Right renal cortex interstitium (tissue), 3 donors: ENCODE measurements around the gene SPECC1. TPM values are rescaled to one million over a fixed set of nuclear protein-coding genes. Genes with fewer than 3 reads are reported as not detected.
"Not testable (repeated sequence)": the region's sequence is repeated elsewhere in the genome, so short reads cannot be mapped to it uniquely, and the experiment has no call there.

Source experiments
- DNase-seq, 3 donors: peaks; one replicate each; pipeline ENCODE4 v3.0.0-alpha.2; 2013; ENCODE audit warnings: low read depth in 3 of 3, low spot score in 2 of 3
- polyA plus RNA-seq, 3 donors: library from polyadenylated mRNA; unstranded; fragments of 120-200 nt; gene quantifications; one replicate each; pipeline ENCODE4 v1.2.1, GENCODE V29; 2013; ENCODE audit not compliant: insufficient read length in 3 of 3

The SPECC1 gene
- polyA plus RNA-seq, 3 donors = 12.1 to 14.6 (median 14.2) TPM

DNA sequence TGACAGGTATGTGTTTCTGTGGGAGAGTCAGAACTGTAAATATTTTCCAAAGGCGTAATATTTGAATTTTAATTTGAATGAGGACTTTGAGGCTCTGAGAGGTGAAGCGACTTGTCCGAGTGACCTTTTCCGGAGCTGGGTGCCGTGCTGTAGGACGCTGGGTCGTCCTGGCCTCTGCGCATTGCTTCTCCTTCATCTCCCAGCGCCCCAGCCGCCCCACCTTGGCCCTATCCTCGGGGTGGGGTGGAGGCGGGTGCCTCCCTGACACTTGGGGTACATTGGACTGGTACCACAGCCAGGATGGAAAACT, 147.8 kb downstream of the SPECC1 start:
- no peak for DNase-seq

DNA sequence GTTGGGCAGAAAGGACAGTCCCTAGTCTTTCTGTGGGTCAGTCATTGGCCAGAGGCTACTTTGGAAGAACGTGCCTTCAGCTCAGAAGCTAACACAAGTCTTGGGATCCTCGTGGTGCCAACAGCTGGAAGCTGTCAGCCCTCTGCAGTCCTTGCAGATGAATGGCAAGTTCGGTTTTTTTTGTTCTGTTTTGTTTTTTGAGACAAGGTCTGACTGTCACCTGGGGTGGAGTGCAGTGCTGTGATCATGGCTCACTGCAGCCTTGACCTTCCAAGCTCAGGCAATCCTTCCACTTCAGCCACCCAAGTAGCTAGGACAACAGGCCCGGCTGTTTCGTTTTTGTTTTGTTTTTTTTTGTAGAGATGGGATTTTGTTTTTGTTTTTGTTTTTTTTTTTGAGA, 149.4 kb downstream of the SPECC1 start:
- no peak for DNase-seq

DNA sequence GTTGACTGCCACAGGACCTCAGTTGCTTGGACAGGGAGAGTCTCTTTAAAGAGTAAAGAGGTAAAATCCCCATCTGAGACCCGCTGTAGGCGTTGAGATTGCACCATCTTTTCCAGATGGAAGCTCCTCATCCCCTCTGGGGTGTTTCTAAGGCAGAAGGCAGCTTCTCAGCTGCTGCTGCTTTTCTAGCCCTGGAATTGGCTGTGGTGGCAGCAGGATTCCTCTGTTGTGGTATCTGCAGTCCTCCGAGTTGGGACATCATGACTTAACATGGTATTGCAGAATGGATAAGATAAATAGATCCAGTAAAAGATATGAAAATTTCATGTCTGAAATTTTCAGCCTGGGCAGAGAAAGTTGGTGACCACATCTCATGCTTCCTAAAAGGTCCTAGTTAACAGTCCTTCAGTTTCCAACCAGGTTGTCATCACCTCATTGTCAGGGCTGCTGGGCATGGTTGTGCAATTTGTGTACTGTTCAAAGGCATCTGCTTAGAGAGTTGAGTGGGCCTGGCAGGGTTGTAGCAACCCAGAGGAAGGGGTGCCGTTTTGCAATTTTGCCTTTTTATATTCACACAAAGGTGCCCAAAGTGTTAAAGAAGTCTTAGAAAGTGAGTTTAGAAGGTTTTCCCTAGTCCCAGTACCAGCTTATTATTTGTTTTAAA, 150.4 kb downstream of the SPECC1 start:
- DNase-seq = no peak

DNA sequence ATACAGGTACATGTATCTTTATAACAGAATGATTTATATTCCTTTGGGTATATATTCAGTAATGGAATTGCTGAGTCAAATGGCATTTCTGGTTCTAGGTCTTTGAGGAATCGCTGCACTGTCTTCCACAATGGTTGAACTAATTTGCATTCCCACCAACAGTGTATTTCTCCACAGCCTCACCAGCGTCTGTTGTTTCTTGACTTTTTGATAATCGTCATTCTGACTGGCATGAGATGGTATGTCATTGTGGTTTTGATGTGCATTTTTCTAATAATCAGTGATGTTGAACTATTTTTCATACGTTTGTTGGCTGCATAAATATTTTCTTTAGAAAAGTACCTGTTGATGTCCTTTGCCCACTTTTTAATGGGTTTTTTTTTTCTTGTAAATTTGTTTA, 156.4 kb downstream of the SPECC1 start:
- not testable (repeated sequence) for DNase-seq

DNA sequence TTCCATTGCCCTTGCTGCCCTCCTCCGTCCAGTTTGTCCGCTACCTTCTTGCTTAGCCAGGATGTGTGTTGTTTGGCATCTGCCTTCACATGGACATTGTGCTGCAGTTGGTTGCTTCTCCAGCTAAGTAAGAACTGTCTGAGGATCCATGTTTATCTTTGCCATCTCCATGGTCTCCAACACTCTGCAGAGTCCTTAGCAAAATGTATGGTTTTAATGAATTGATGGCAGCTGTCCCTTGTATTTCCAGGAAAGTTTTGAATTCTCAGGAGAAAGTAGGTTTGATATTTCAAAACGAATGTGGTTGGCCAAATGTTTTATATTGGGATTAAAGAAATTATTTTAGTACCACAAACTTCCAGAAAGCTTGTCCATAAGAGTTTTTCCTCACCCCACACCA, 160.9 kb downstream of the SPECC1 start:
- no peak for DNase-seq

DNA sequence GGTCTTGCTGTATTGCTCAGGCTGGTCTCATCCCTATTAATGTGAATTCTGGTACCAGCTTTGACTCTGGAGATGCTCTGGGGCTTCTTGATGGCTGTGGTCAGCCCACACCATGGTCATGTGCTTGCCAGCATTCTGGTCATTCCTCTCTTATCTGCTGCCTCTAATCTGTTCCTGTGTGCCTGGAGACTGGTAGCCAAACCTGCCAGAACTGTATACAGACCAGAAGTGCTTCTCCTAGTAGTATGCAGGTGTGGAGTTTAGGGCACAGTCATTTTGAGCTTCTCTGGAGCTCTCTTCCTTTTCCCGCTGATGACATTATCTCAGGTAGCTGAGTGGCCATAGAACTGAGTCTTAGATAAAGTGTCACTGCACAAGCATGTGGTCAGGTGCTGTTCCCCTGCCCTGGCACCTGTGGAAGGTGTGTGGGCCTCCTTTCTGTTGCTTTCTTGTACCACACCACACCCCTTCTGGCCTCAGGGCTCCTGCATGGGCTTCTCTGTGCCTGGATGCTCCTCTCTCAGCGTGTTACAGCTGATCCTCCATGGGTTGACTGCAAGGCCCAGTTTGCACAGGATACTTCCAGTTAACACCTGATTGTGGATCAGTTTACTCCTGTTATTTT, 162.7 kb downstream of the SPECC1 start:
- no peak for DNase-seq

DNA sequence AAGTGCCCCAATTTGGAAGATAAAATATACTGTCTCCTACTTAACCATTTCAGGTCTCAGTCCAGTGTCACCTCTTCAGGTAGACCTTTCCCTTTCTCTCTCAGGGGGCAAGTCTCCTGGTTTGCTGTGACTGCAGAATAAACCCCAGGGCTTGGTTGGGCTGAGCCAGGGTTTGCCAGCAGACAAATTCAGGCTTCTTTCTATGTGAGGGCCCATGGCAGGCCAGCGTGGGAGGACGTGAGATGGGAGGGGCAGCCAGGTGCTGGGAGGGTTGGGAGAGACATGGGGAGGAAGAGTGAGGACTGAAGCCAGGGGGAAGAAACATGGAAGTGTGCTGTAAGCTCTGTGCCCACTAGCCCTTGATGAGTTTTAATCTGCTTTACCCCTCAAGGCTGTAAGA, 163.2 kb downstream of the SPECC1 start:
- DNase-seq = no peak

DNA sequence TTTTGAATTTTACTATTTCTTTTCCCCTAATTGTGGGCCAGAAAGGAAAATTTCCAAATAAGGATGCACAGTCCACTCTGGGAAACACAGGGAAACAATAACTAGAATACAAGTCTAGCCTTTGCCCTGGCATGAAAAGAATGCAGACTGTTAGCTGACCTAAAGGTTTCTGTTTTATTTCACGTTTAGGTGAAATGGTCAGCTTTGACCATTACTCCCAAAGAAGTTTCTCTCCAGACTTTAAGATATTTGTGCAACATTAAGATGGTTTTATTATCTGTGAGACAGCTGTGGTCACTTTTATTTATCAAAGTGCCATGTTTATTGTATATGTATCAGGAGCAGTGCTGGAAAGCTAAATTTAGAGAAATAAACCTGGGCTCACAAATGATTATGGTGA, 163.9 kb downstream of the SPECC1 start:
- no peak for DNase-seq

DNA sequence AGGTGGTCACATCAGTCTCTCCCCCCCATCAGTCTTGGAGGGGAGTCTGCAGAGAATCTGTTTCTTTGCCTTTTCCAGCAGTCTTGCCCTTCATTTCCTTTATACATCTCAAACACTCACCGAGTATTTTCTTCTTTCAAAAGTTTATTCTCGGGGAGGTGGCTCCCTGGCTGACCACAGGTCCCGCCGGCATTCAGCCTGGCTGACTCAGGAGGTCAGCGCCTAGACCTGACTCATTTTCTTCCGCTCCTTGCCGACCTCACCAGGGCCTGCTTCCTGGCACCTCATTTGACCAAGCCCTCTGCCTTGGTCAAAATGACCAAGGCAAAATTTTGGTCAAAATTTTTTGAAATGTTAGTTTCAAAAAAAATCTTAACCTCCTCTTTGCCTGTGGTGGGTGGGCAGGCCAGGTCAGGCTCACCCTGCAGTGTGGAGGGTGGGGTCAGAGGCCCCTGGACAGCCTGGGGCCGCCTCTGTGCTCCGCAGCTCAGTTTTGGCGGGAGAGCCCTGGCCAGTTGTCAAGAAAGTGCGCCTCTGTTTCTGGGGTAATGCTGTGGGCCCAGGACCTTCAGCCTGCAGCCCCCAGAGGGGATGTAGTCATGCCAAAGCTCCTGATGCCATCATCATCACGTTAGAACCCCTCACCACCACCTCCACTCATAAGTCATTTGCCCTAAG, 165.6 kb downstream of the SPECC1 start:
- DNase-seq = no peak

DNA sequence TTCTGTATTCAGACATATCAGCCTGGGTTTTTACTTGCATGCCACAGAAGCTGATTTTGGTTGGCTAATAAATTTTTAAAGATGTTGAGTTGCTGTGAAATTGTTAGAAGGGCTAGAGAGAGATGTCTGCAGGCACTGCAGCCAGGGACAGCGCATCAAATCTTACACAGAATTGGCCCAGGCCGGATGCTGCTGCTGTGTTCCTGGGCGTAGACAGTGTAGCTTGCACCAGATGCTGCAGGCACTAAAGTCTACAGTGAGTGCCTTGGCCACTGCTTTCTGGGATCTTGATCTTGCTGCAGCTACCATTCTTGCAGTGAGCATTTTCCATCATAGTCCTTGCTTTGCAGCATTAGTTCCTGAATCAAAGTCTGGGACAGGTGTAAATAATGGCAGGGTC, 169.9 kb downstream of the SPECC1 start:
- no peak for DNase-seq

DNA sequence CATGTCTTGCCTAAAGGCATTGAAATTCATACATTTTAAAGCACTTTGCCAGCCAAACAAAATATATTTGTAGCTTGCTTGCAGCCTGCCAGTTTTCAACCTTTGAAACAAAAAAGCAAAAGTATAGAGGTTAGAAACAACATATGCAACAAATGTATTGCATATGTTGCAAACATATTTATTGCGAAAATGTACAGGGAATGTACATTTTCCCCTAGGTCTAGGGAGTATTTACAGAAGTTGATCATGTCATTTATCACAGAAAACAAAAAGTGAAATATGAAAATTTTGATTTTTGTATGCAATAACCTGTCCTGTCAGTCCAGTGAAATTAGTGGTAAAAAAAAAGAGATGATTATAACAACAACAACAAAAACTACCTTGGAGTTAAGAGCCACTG, 171.5 kb downstream of the SPECC1 start:
- DNase-seq = no peak

DNA sequence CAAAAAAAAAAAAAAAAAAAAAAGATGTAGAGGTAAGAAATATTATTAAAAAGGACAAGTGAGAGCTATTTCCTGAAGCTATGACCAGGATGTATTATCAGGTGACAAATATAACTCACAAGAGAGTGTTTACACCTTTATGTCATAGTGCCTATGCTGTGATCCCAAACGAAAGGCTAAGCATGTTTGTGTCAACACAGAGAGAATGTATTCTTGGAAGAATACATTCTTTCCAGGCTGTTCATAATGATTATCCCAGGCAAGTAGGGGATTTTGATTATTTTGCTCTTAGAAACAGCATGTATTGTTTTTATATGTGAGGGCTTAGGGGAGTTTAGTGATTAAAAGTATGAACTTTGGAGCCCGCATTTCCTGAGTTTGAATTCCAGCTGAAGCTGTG, 175.0 kb downstream of the SPECC1 start:
- DNase-seq = no peak

DNA sequence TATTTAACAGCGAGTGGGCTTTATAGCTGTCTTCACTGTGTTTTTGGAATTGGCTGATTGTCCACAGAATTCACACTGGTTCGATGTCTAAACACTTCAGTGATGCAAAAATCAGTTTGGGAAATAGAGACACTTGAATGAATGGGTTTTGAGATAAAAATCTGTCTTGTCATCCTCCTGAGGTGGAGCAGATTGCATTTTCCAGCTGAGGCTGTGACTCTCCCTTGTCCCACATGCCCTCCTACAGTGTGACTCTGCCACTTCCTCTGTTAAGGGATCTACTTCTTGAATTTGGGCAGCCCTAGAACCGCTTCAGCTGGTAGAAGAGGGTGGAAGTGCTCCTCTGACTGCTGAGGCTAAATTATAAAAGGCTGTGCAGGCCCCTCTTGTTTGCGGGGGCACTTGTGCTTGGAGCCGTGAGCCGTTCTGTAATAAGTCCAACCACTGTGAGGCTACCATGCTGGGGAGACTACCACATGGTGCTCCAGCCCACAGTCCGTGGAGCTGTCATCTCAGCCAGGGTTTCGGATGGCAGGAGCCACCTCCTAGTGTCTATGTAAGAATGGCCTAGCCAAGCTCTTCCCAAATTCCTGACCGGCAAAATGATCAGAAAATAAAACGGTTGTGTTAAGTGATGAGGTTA, 175.9 kb downstream of the SPECC1 start:
- DNase-seq = no peak

DNA sequence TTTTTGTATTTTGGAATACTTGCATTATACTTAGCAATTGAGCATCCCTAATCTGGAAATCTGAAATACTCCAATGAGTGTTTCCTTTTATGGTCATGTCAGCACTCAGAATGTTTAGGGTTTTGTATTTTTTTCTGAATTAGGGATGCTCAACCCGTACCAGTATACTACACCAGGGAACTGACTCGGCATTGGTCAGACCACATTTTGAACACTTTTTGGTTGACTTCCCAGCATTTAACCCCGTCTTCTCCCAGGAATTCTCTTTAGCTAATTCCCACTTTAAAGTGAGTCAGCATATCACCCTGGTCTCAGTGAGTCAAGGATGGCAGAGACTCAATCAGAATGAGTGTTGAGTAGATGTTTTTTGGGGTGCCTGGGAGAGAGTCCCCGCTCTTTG, 177.9 kb downstream of the SPECC1 start:
- DNase-seq = no peak

DNA sequence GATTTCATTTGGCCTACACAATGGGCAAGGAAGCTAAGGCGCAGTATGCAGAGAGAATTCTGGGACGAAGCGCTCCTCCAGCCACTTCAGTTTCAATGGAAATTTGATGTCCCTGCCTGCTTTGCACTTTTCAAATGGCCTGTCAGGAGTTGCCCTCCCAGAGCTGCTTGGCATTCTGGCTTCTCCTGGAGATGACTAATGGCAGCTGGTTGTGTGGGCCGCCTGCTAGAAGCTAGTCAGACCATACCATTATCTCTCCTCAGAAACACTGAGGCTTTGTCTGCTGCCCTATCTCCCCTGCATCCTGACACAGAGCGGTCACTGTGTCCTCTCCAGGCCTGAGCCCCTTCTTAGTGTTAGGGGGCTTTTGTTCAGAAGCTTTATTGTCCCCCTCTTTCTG, 180.1 kb downstream of the SPECC1 start:
- DNase-seq = no peak

DNA sequence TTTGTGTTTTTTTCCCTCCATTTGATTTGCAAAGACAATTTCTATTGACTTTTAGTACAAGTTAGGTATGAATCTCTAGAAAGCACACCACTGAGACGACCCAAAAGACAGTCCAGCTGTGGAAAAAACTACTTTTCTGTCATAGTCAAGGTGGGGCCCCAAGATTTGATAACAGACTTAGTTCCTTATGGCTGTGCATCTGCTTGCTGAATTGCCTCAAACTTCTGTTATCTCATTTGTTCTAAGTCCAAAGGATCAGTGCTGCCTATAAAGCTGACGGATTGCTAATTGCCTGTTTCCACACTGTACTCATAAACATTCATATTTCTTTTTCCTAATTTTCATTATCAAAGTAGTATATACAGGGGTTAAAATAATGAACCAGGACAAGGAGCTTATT, 180.8 kb downstream of the SPECC1 start:
- DNase-seq = no peak

DNA sequence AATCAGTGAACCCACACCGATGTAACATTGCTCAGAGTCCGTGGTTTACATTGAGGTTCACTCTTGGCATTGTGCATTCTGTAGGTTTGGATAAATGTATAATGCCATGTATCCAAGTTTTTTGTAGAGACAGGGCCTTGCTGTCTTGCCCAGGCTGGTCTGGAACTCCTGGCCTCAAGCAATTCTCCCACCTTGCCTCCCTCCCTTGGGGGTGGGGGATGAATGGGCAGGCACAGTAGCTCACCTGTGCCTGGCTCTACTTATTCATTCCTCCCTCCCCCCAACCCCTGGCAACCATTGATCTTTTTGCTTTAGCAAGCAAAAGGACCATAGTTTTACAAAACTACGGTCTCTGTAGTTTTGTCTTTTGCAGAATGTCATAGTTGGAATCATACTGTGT, 181.4 kb downstream of the SPECC1 start:
- DNase-seq = no peak

DNA sequence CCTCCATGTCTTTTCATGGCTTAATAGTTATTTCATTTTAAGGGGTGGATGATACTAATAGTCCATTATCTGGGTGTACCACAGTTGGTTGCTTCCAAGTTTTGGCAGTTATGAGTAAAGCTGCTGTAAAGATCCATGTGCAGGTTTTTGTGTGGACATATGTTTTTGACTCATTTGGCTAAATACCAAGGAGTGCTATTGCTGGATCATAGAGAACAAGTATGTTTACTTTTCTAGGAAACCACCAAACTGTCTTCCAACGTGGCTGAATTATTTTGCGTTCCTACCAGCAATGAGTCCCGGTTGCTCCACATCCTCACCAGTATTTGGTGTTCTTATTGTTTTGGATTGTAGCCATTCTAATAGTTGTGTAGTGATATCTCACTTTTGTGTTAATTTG, 181.9 kb downstream of the SPECC1 start:
- DNase-seq = no peak

DNA sequence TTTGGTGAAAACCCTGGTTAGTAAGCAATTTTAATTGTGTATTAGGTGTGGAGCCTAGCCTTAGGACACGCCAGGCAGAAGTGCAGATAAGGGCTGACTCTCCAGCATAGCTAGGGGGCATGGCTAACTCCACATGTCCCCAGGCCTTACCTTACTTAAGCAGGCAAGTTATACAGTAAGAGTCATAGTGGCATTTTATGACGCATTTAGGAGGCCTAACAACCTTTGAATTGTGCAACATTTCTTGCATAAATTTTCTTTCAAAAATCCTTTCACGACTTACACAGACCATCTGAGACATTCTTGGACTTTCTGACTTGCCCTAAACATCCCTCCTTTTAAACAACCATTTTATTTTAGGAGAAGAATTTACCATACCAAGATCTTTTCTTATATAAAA, 187.1 kb downstream of the SPECC1 start:
- not testable (repeated sequence) for DNase-seq

DNA sequence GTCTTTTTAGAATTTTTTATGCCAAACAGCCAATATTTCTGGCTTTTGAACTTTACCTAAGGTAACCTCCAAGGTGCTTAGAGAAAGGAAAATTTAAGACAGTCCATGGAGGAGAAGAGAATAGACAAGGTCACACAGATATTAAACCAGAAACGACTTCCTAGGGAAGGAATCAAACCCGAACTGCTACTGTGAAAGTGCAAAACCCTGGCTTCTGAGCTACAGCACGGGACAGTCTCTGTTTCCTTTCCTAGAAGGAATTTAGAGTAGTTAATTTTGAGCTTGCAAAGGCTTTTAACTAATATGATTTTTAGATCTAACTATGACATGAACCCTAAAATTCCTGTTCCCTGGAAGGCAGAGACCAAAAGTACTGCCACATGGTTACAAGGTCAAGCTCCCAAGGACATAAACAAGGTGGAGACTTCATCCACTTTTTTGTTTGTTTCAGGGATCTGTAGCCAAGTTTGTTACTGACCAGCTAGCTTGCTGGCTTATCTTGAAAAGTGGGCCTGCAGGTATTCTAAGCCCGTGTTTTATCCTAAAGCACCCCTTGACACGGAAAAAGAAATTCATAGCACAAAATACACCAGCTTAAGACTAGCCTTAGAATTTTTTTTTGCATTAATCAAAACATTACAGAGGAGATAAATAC, 188.2 kb downstream of the SPECC1 start:
- no peak for DNase-seq

DNA sequence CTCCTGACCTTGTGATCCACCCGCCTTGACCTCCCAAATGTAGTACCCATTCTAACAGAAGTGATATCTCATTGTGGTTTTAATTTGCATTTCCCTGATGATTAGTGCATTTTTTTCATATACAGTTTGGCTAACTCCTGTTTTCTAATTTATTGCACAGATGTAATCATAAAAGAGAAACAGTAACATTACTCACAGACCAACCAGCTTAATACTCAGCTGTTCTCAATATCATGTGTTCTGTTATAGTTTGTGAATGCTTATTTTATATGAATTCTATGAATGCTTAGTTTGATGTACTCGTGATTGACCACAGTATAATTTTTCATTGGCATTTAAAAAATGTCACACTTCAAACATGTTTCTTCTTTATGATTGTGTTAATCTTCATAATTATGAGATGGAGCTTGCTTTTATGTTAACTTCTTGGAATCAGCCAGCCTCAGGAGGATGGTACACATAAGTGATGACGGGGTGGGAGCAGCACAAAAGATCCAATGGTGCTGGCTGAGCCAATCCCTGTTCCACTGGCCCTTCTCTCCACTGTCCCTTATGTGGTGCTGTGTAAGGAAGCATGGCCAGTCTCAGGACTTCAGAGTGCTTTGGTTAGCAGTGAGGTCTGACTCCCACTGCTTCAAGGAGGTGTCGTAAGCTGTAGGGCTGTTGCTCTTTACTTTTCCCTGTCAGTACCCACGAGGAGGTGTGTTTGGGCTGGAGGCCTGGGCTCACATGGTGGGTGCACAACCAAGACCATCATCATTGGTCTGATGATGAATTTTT, 191.0 kb downstream of the SPECC1 start:
- no peak for DNase-seq
